ENCODE results near the gene NXPH3.

Gene NXPH3

GRCh38 chr17:49595328-49595727 is 19.7 kb downstream of the NXPH3 start:
- DNase-seq = no peak

GRCh38 chr17:49595980-49596379 is 20.3 kb downstream of the NXPH3 start:
- DNase-seq = no peak

GRCh38 chr17:49596613-49597244 is 21.1 kb downstream of the NXPH3 start:
- no peak for DNase-seq

GRCh38 chr17:49597436-49597835 is 21.8 kb downstream of the NXPH3 start:
- no peak for DNase-seq

- no peak for DNase-seq
These were observed 22.4 kb downstream of the NXPH3 start for GRCh38 chr17:49597928-49598655.

- DNase-seq = no peak
These were observed 23.2 kb downstream of the NXPH3 start for GRCh38 chr17:49598918-49599317.

GRCh38 chr17:49600949-49601348 is 25.3 kb downstream of the NXPH3 start:
- DNase-seq = no peak

- no peak for DNase-seq
These were observed 27.1 kb downstream of the NXPH3 start for GRCh38 chr17:49602783-49603182.

GRCh38 chr17:49603238-49603637 is 27.6 kb downstream of the NXPH3 start:
- DNase-seq = no peak

GRCh38 chr17:49603720-49604119 is 28.0 kb downstream of the NXPH3 start:
- no peak for DNase-seq

GRCh38 chr17:49604314-49604869 is 28.7 kb downstream of the NXPH3 start:
- DNase-seq = no peak

- no peak for DNase-seq
These were observed 35.4 kb downstream of the NXPH3 start for GRCh38 chr17:49610883-49611584.

- DNase-seq = no peak
These were observed 37.1 kb downstream of the NXPH3 start for GRCh38 chr17:49612726-49613125.

GRCh38 chr17:49613182-49613800 is 37.6 kb downstream of the NXPH3 start:
- DNase-seq = no peak

- no peak for DNase-seq
These were observed 40.4 kb downstream of the NXPH3 start for GRCh38 chr17:49616086-49616485.

- DNase-seq = no peak
These were observed 41.0 kb downstream of the NXPH3 start for GRCh38 chr17:49616601-49617131.

- DNase-seq = no peak
These were observed 42.4 kb downstream of the NXPH3 start for GRCh38 chr17:49618028-49618611.

- DNase-seq = no peak
These were observed 45.7 kb downstream of the NXPH3 start for GRCh38 chr17:49621420-49621819.

GRCh38 chr17:49621946-49622529 is 46.4 kb downstream of the NXPH3 start:
- DNase-seq = no peak

- no peak for DNase-seq
These were observed 49.2 kb downstream of the NXPH3 start for GRCh38 chr17:49624896-49625295.

GRCh38 chr17:49629447-49629846 is 53.8 kb downstream of the NXPH3 start:
- no peak for DNase-seq

Measured in effector CD4-positive, alpha-beta T cell (primary cell).